Measurements from ENCODE around the gene CNOT10.

CNOT10 gene

DNA sequence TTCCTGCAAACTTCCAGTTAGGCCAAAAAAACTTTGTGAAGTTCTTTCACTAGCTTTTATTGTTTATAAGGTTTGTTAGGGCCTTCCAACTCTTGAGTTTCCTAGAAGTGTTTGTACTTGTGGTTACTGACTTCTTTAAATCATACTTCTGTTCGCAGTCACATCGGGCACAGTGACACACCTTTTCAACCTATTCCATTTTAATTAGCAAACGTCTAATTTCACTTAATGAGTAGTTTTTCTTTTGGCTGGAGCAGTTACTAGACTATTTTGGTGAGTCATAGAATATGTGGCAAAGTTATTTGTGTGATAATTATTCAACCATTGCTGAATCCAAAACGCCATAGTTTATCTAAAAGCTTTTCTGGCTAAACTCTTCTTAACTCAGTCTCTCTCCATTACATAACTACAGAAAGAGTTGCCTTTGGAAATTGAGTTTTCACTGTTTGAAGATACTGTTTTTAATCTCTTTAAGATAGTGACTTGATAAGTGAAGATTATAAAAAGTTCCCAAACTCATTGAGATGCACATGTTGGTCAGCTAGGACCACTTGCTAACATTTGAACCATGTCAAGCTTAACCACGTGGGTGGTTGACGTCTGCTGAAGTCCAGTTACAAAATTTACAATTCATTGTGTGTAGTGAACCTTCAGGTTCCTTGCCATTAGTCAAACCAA, 21.5 kb downstream of the CNOT10 start:
- Histone ChIP-seq H3K27me3 (replicated peaks; ENCODE audit: control insufficient read depth, insufficient read depth, low read length) (no peaks in the 10 kb centered on the region), H3K36me3 (ENCODE audit: control insufficient read depth, insufficient read depth, low read length) (peaks cover 3% of the 10 kb centered on the region), H3K4me3 (replicated peaks; ENCODE audit: low read depth, low read length) (no peak overlapping the region)
- DNase-seq (ENCODE audit: extremely low read depth, insufficient read length): no peak
- TF ChIP-seq, protein P1, sequence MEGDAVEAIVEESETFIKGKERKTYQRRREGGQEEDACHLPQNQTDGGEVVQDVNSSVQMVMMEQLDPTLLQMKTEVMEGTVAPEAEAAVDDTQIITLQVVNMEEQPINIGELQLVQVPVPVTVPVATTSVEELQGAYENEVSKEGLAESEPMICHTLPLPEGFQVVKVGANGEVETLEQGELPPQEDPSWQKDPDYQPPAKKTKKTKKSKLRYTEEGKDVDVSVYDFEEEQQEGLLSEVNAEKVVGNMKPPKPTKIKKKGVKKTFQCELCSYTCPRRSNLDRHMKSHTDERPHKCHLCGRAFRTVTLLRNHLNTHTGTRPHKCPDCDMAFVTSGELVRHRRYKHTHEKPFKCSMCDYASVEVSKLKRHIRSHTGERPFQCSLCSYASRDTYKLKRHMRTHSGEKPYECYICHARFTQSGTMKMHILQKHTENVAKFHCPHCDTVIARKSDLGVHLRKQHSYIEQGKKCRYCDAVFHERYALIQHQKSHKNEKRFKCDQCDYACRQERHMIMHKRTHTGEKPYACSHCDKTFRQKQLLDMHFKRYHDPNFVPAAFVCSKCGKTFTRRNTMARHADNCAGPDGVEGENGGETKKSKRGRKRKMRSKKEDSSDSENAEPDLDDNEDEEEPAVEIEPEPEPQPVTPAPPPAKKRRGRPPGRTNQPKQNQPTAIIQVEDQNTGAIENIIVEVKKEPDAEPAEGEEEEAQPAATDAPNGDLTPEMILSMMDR (IDR thresholded peaks at IDR 0.05; ENCODE audit: insufficient read depth, low read length, poor library complexity, severe bottlenecking): no peak

DNA sequence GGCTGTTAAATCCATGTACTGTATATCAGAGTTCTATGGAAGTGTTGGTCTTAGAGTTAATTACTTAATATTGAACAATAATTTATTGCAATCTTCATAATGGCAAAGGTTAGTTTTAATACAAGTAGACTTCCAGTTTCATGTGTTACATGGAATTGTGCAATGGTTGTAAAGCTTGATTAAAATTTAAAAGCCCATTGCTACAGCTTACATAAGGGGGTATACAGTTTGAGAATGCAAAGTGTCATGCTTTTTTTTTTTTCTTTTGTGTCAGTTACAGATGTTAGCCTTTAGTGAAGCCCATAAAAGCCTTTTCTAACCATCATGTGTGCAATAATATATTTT, 22.0 kb downstream of the CNOT10 start:
- Histone ChIP-seq H3K4me3 (replicated peaks; ENCODE audit: low read depth, low read length) (no peak overlapping the region), H3K36me3 (ENCODE audit: control insufficient read depth, insufficient read depth, low read length) (peaks cover 3% of the 10 kb centered on the region), H3K27me3 (replicated peaks; ENCODE audit: control insufficient read depth, insufficient read depth, low read length) (no peaks in the 10 kb centered on the region)
- no peak for DNase-seq (ENCODE audit: extremely low read depth, insufficient read length)
- TF ChIP-seq, protein P1 (IDR thresholded peaks at IDR 0.05; ENCODE audit: insufficient read depth, low read length, poor library complexity, severe bottlenecking): no peak

DNA sequence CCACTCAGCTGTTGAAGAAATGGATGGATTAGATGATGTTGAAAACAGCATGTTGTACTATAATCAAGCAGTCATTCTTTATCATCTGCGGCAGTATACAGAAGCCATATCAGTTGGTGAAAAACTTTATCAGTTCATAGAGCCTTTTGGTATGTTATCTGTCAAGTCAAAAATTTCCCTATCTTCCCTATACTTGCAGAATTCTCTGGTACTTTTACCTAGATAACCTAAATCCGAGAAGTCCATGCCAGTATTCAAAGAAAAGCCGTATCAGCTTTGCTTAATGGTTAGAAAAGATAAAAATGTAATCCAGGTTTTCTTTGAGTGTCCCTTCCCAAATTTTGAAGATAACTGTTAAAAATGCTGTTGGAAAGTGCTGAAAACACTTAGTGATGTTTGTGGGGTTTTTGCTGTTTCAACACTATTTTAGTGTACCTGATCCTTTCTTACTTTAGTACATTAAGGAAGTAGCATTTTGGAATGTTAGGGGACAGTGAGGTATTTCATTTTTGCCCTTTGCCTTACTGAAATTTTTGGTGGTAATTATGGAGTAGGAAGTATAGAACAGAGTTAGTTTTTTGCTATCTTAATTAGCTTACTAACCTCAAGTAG, 23.8 kb downstream of the CNOT10 start:
- peaks cover 3% of the 10 kb centered on the region for H3K36me3 ChIP-seq (ENCODE audit: control insufficient read depth, insufficient read depth, low read length)
- DNase-seq (ENCODE audit: extremely low read depth, insufficient read length): no peak
- TF ChIP-seq, protein P1 (IDR thresholded peaks at IDR 0.05; ENCODE audit: insufficient read depth, low read length, poor library complexity, severe bottlenecking): no peak

GRCh38 chr3:32709346-32709745, 24.4 kb downstream of the CNOT10 start:
- Histone ChIP-seq H3K27me3 (replicated peaks; ENCODE audit: control insufficient read depth, insufficient read depth, low read length) (no peaks in the 10 kb centered on the region), H3K36me3 (ENCODE audit: control insufficient read depth, insufficient read depth, low read length) (peaks cover 3% of the 10 kb centered on the region), H3K4me3 (replicated peaks; ENCODE audit: low read depth, low read length) (no peak overlapping the region)
- TF ChIP-seq, protein P1 (IDR thresholded peaks at IDR 0.05; ENCODE audit: insufficient read depth, low read length, poor library complexity, severe bottlenecking): no peak
- no peak for DNase-seq (ENCODE audit: extremely low read depth, insufficient read length)

More for the DNA sequence above, 23.8 kb downstream of the CNOT10 start:
- no peaks in the 10 kb centered on the region for H3K27me3 ChIP-seq (replicated peaks; ENCODE audit: control insufficient read depth, insufficient read depth, low read length)
- H3K4me3 ChIP-seq (replicated peaks; ENCODE audit: low read depth, low read length): no peak overlapping the region

DNA sequence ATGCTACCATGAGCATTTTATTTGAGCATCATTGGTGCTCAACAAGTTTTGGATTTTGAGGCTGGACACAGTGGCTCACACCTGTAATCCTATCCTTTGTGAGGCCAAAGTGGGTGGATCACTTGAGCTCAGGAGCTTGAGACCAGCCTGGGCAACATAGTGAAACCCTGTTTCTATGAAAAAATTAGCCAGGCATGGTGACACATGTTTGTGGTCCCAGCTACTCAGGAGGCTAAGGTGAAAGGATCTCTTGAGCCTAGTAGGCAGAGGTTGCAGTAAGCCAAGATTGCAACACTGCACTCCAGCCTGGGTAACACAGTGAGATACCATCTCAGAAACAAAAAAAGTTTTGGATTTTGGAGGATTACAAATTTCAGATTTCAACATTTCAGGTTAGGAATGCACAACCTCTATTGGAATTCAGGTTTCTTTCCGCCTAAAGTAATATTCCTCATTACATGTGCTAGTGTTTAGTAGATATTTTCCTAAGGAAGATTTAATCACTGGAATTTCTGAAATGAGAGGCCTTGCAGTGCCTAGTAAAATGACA, 27.6 kb downstream of the CNOT10 start:
- TF ChIP-seq, protein P1 (IDR thresholded peaks at IDR 0.05; ENCODE audit: insufficient read depth, low read length, poor library complexity, severe bottlenecking): no peak
- no peak overlapping the region for H3K4me3 ChIP-seq (replicated peaks; ENCODE audit: low read depth, low read length)
- H3K36me3 ChIP-seq (ENCODE audit: control insufficient read depth, insufficient read depth, low read length): peaks cover 4% of the 10 kb centered on the region
- no peak for DNase-seq (ENCODE audit: extremely low read depth, insufficient read length)
- H3K27me3 ChIP-seq (replicated peaks; ENCODE audit: control insufficient read depth, insufficient read depth, low read length): no peaks in the 10 kb centered on the region

Data from GM06990 (cell line).